Neural progenitor cell (in vitro differentiated cells): ENCODE results near the gene LARGE1.

ENCODE experiments used
- CTCF ChIP-seq: fragments of 200-600 bp; sonication (generic); IDR thresholded peaks from 2 replicates; pipeline ENCODE4 v1.5.1; 2017; ENCODE audit warnings: antibody characterized with exemption, mild to moderate bottlenecking
- EZH2 ChIP-seq: fragments of 200-600 bp; sonication (generic); IDR thresholded peaks from 2 replicates; pipeline ENCODE4 v1.6.1; 2017; ENCODE audit warnings: antibody characterized with exemption, mild to moderate bottlenecking, moderate library complexity
- EZH2phosphoT487 ChIP-seq: fragments of 200-600 bp; sonication (generic); IDR thresholded peaks from 2 replicates; pipeline ENCODE4 v1.6.1; 2017; ENCODE audit warnings: antibody characterized with exemption

- TF ChIP-seq CTCF (peak; percentile 39), EZH2 (no peak), EZH2phosphoT487 (no peak)
Measured at GRCh38 chr22:33756508-33756949, 163.7 kb downstream of the LARGE1 start.
